WTC11 (cell line): ENCODE data around the gene NOXO1. TPM values are rescaled to one million over a fixed set of nuclear protein-coding genes. Genes with fewer than 3 reads are reported as not detected.

ENCODE experiments used
- ATAC-seq: fragments of 200-7000 bp; cut with Tn5 transposase; 2 replicates; pipeline ENCODE4 v1.10.0; 2021; ENCODE audit warnings: mild to moderate bottlenecking, moderate library complexity
- CTCF ChIA-PET: fragments of 300-600 bp; sonication (Branson Sonifier 250); formaldehyde crosslinking; loops from one replicate; lab custom pipeline; 2021; ENCODE audit warnings: antibody characterized with exemption; lab: Charles Lee
- POLR2A ChIA-PET: fragments of 350-600 bp; sonication (Branson Sonifier 250); formaldehyde crosslinking; loops from one replicate; lab custom pipeline; 2021; ENCODE audit warnings: antibody characterized with exemption; lab: Charles Lee
- DNase-seq: peaks from one replicate; pipeline ENCODE4 v3.0.0; 2021; ENCODE audit warnings: low spot score
- H3K27ac Mint-ChIP-seq: 2 replicates; pipeline ENCODE4 v1.8.0; 2021; ENCODE audit warnings: mixed read lengths
- H3K27me3 Mint-ChIP-seq: 2 replicates; pipeline ENCODE4 v1.8.0; 2021; ENCODE audit warnings: low read depth, mild to moderate bottlenecking, moderate library complexity, mixed read lengths
- H3K36me3 Mint-ChIP-seq: 2 replicates; pipeline ENCODE4 v1.8.0; 2021; ENCODE audit warnings: mixed read lengths
- H3K4me1 Mint-ChIP-seq: 2 replicates; pipeline ENCODE4 v1.8.0; 2022; ENCODE audit warnings: mixed read lengths
- H3K4me3 Mint-ChIP-seq: 2 replicates; pipeline ENCODE4 v1.8.0; 2021; ENCODE audit warnings: mild to moderate bottlenecking, moderate library complexity, mixed read lengths
- H3K9me3 Mint-ChIP-seq: 2 replicates; pipeline ENCODE4 v1.8.0; 2021; ENCODE audit warnings: mixed read lengths
- CREB1 ChIP-seq: sonication (generic); formaldehyde crosslinking; IDR thresholded peaks from 2 replicates; pipeline ENCODE4 v1.8.0; 2023; ENCODE audit warnings: mild to moderate bottlenecking, missing genetic modification reagents
- EMX1 ChIP-seq: fragments of 250-450 bp; sonication (Bioruptor Pico); IDR thresholded peaks from 2 replicates; pipeline ENCODE4 v1.8.0; 2021; ENCODE audit warnings: mild to moderate bottlenecking
- ETV6 ChIP-seq: sonication (generic); formaldehyde crosslinking; IDR thresholded peaks from 2 replicates; pipeline ENCODE4 v1.8.1; 2022; ENCODE audit warnings: mild to moderate bottlenecking, missing genetic modification reagents
- FOXK1 ChIP-seq: sonication (generic); formaldehyde crosslinking; IDR thresholded peaks from 2 replicates; pipeline ENCODE4 v1.8.0; 2022; ENCODE audit warnings: mild to moderate bottlenecking, moderate library complexity, missing genetic modification reagents
- GABPB1 ChIP-seq: sonication (generic); formaldehyde crosslinking; IDR thresholded peaks from 2 replicates; pipeline ENCODE4 v1.8.1; 2023; ENCODE audit warnings: mild to moderate bottlenecking, missing genetic modification reagents
- OVOL2 ChIP-seq: fragments of 250-450 bp; sonication (Bioruptor Pico); IDR thresholded peaks from 2 replicates; pipeline ENCODE4 v1.9.0; 2021; ENCODE audit warnings: mild to moderate bottlenecking, borderline replicate concordance
- SMAD3 ChIP-seq: sonication (generic); formaldehyde crosslinking; IDR thresholded peaks from 2 replicates; pipeline ENCODE4 v1.8.0; 2022; ENCODE audit warnings: missing genetic modification reagents, mild to moderate bottlenecking, borderline replicate concordance
- SOX15 ChIP-seq: fragments of 250-450 bp; sonication (Bioruptor Pico); IDR thresholded peaks from 2 replicates; pipeline ENCODE4 v1.9.0; 2021; ENCODE audit warnings: mild to moderate bottlenecking
- ZNF232 ChIP-seq: sonication (generic); formaldehyde crosslinking; IDR thresholded peaks from 2 replicates; pipeline ENCODE4 v1.8.0; 2022; ENCODE audit warnings: mild to moderate bottlenecking, missing genetic modification reagents
- ZNF416 ChIP-seq: fragments of 250-450 bp; sonication (Bioruptor Pico); IDR thresholded peaks from 2 replicates; pipeline ENCODE4 v1.9.0; 2021; ENCODE audit warnings: mild to moderate bottlenecking, inconsistent platforms
- total RNA-seq: library from RNA; stranded (reverse); gene quantifications from 3 replicates; pipeline ENCODE4 v1.2.3, GENCODE V29; 2021
- TF ChIP-seq, protein P1 (sequence below): sonication (generic); formaldehyde crosslinking; IDR thresholded peaks from 2 replicates; pipeline ENCODE4 v1.8.1; 2022; ENCODE audit warnings: missing genetic modification reagents, borderline replicate concordance
- TF ChIP-seq, protein P2 (sequence below): sonication (generic); formaldehyde crosslinking; IDR thresholded peaks from 2 replicates; pipeline ENCODE4 v1.8.1; 2023; ENCODE audit warnings: mild to moderate bottlenecking, moderate library complexity, missing genetic modification reagents
- TF ChIP-seq, protein P3 (sequence below): sonication (generic); formaldehyde crosslinking; IDR thresholded peaks from 2 replicates; pipeline ENCODE4 v1.8.0; 2022; ENCODE audit warnings: mild to moderate bottlenecking, missing genetic modification reagents
- TF ChIP-seq, protein P4 (sequence below): sonication (generic); formaldehyde crosslinking; IDR thresholded peaks from 2 replicates; pipeline ENCODE4 v1.8.1; 2022; ENCODE audit warnings: low read depth, missing genetic modification reagents, borderline replicate concordance
- TF ChIP-seq, protein P5 (sequence below): fragments of 250-450 bp; sonication (Bioruptor Pico); IDR thresholded peaks from 2 replicates; pipeline ENCODE4 v1.9.0; 2021; ENCODE audit warnings: mild to moderate bottlenecking

The NOXO1 gene
- total RNA-seq, 1 experiment from 2014 or later = 5.7 TPM

DNA sequence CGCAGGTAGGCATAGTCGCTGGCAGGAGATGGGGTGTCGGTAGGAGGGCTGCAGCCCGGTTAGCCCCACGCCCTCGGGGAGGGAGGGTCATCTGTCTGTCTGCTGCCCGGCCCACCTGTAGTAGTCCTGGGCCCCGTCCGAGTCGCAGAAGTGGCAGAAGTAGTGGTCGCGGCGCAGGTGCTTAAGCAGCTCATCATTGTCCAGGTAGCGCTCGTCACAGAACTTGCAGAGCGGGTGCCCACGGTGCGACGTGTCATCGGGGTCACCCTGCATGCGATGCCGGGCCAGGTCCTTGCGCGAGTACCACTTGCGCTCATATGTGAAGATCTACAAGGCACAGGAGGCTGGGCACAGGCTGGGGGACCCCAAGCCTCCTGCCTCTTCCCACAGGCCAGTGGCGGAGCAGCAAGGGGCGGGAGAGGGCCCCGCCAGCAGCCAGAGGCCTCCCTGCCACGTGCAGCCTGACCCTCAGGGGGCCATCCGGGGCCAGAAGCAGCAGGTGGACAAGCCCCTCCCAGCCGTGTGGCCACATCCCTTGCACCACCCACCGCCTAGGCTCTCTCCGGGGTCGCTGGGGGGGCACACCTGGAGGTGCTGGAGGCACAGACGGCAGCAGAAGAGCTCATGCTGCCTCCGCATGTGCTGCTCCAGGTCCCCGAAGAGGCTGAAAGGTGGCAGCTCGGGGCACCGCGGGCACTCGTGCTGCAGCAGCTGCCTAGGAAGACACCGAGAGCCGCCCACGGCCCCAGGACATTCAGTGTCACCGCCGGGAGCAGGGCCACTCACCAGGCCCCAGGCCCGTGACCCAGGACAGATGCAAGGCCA, 21.3 kb upstream of the NOXO1 start (continued):
- TF ChIP-seq, protein P1, sequence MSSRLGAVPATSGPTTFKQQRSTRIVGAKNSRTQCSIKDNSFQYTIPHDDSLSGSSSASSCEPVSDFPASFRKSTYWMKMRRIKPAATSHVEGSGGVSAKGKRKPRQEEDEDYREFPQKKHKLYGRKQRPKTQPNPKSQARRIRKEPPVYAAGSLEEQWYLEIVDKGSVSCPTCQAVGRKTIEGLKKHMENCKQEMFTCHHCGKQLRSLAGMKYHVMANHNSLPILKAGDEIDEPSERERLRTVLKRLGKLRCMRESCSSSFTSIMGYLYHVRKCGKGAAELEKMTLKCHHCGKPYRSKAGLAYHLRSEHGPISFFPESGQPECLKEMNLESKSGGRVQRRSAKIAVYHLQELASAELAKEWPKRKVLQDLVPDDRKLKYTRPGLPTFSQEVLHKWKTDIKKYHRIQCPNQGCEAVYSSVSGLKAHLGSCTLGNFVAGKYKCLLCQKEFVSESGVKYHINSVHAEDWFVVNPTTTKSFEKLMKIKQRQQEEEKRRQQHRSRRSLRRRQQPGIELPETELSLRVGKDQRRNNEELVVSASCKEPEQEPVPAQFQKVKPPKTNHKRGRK (CRISPR knock-in tag) = no peak
- TF ChIP-seq OVOL2 (CRISPR knock-in tag) (no peak), SOX15 (CRISPR knock-in tag) (no peak), ZNF416 (no peak), EMX1 (CRISPR knock-in tag) (no peak)
- TF ChIP-seq, protein P2, sequence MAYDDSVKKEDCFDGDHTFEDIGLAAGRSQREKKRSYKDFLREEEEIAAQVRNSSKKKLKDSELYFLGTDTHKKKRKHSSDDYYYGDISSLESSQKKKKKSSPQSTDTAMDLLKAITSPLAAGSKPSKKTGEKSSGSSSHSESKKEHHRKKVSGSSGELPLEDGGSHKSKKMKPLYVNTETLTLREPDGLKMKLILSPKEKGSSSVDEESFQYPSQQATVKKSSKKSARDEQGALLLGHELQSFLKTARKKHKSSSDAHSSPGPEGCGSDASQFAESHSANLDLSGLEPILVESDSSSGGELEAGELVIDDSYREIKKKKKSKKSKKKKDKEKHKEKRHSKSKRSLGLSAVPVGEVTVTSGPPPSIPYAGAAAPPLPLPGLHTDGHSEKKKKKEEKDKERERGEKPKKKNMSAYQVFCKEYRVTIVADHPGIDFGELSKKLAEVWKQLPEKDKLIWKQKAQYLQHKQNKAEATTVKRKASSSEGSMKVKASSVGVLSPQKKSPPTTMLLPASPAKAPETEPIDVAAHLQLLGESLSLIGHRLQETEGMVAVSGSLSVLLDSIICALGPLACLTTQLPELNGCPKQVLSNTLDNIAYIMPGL = no peak
- TF ChIP-seq, protein P3, sequence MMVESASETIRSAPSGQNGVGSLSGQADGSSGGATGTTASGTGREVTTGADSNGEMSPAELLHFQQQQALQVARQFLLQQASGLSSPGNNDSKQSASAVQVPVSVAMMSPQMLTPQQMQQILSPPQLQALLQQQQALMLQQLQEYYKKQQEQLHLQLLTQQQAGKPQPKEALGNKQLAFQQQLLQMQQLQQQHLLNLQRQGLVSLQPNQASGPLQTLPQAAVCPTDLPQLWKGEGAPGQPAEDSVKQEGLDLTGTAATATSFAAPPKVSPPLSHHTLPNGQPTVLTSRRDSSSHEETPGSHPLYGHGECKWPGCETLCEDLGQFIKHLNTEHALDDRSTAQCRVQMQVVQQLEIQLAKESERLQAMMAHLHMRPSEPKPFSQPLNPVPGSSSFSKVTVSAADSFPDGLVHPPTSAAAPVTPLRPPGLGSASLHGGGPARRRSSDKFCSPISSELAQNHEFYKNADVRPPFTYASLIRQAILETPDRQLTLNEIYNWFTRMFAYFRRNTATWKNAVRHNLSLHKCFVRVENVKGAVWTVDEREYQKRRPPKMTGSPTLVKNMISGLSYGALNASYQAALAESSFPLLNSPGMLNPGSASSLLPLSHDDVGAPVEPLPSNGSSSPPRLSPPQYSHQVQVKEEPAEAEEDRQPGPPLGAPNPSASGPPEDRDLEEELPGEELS (CRISPR knock-in tag) = no peak
- TF ChIP-seq, protein P4, sequence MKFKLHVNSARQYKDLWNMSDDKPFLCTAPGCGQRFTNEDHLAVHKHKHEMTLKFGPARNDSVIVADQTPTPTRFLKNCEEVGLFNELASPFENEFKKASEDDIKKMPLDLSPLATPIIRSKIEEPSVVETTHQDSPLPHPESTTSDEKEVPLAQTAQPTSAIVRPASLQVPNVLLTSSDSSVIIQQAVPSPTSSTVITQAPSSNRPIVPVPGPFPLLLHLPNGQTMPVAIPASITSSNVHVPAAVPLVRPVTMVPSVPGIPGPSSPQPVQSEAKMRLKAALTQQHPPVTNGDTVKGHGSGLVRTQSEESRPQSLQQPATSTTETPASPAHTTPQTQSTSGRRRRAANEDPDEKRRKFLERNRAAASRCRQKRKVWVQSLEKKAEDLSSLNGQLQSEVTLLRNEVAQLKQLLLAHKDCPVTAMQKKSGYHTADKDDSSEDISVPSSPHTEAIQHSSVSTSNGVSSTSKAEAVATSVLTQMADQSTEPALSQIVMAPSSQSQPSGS = no peak

DNA sequence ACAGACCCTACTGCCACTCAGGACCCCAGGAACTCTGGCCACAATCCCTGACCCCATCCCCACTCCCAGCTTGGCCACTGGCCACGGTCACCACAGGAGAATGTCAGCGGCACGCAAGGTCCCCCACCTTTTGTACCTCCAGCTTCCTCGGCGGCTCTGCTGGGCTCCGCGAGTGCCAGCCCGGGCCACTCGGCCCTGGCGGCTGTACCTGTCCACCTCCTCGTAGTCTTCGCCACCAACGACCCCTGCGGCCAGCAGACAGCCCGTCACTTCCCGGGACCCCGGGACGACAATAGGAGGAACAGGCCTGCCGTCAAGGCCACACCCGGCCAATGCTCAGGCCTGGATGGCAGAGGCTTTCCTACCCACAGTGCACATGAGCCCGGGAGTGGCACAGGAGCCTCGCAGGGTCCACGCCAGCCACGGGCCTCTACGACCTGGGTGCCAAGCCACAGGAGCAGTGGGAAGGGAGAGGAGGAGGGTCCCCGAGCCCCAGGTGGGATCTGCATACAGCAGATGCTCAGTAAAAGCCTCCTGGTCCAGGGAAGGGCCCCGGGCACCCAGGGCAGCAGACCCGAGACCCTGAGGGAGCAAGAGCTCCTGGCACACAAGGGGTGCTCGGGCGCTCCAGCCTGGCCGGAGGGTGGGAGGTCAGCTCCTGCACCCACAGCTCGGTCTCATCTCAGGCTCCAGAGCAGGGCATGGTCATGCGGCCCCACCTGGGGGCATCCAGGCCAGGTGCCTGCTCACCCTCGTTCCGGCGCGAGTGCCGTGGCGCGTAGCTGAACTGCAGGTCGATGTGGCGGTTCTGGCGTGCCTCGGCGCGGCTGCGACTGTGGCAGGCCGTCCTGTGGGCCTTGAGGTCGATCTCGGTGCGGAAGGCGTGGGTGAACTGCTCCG, 20.4 kb upstream of the NOXO1 start:
- ChIA-PET POLR2A (no interaction called here), CTCF (interaction anchor here (1.9 kb wide), 1 partner anchor 9 kb away, joined by 6 read pairs; no protein-coding TSS in a partner anchor)
- H3K4me3 Mint-ChIP-seq = no peak overlapping the region
- H3K9me3 Mint-ChIP-seq = no peaks in the 10 kb centered on the region
- H3K4me1 Mint-ChIP-seq = peaks cover 18% of the 10 kb centered on the region
- no peaks in the 10 kb centered on the region for H3K27me3 Mint-ChIP-seq
- ATAC-seq = no peak
- peaks cover 24% of the 10 kb centered on the region for H3K36me3 Mint-ChIP-seq
- TF ChIP-seq ZNF232 (CRISPR knock-in tag) = no peak
- no peak for TF ChIP-seq FOXK1 (CRISPR knock-in tag)
- TF ChIP-seq SMAD3 (CRISPR knock-in tag) = no peak
- TF ChIP-seq ETV6 (CRISPR knock-in tag) = no peak
- TF ChIP-seq CREB1 (CRISPR knock-in tag) = no peak
- TF ChIP-seq, protein P5, sequence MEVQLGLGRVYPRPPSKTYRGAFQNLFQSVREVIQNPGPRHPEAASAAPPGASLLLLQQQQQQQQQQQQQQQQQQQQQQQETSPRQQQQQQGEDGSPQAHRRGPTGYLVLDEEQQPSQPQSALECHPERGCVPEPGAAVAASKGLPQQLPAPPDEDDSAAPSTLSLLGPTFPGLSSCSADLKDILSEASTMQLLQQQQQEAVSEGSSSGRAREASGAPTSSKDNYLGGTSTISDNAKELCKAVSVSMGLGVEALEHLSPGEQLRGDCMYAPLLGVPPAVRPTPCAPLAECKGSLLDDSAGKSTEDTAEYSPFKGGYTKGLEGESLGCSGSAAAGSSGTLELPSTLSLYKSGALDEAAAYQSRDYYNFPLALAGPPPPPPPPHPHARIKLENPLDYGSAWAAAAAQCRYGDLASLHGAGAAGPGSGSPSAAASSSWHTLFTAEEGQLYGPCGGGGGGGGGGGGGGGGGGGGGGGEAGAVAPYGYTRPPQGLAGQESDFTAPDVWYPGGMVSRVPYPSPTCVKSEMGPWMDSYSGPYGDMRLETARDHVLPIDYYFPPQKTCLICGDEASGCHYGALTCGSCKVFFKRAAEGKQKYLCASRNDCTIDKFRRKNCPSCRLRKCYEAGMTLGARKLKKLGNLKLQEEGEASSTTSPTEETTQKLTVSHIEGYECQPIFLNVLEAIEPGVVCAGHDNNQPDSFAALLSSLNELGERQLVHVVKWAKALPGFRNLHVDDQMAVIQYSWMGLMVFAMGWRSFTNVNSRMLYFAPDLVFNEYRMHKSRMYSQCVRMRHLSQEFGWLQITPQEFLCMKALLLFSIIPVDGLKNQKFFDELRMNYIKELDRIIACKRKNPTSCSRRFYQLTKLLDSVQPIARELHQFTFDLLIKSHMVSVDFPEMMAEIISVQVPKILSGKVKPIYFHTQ (CRISPR knock-in tag) = no peak
- no peak for TF ChIP-seq GABPB1 (CRISPR knock-in tag)
- TF ChIP-seq, all 79 proteins: peak for 0
- DNase-seq = no peak
- no peak overlapping the region for H3K27ac Mint-ChIP-seq
